ENCODE results near the gene IL1RAPL2.

DNA sequence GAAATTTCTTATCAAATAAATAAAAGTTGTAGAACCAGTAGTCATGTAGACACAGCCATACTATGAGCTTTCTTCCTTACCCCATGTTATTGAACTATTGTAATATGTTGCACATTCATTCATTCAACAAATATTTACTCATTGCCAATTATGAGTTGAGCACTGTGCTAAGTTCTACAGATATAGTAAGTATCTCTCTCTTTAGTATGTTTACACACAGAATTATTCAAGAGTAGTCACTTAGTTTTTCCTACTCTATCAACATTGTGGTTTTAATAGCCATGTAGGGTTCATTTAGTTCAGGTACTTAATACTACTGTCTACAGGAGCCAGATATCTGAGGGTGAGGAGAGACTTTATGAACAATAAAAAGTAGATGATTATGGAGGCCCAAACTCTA lies 568.3 kb downstream of the IL1RAPL2 start:
- TF ChIP-seq, protein P1, sequence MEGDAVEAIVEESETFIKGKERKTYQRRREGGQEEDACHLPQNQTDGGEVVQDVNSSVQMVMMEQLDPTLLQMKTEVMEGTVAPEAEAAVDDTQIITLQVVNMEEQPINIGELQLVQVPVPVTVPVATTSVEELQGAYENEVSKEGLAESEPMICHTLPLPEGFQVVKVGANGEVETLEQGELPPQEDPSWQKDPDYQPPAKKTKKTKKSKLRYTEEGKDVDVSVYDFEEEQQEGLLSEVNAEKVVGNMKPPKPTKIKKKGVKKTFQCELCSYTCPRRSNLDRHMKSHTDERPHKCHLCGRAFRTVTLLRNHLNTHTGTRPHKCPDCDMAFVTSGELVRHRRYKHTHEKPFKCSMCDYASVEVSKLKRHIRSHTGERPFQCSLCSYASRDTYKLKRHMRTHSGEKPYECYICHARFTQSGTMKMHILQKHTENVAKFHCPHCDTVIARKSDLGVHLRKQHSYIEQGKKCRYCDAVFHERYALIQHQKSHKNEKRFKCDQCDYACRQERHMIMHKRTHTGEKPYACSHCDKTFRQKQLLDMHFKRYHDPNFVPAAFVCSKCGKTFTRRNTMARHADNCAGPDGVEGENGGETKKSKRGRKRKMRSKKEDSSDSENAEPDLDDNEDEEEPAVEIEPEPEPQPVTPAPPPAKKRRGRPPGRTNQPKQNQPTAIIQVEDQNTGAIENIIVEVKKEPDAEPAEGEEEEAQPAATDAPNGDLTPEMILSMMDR (IDR thresholded peaks at IDR 0.05), result no peak
- no peak for TF ChIP-seq POLR2A (IDR thresholded peaks at IDR 0.05)

Data from transverse colon (tissue), 3 donors.